RWPE2 (cell line): ENCODE measurements around the gene PBRM1.

ENCODE experiments used
- ATAC-seq: fragments of 200-7000 bp; cut with Tn5 transposase; 3 replicates; pipeline ENCODE4 v1.9.1; 2021; ENCODE audit warnings: low read depth
- DNase-seq: peaks from one replicate; pipeline ENCODE4 v3.0.0-alpha.2; 2020; ENCODE audit warnings: low spot score
- H3K27ac ChIP-seq: fragments of 450-650 bp; 2 replicates; pipeline ENCODE4 v1.5.1; 2017; ENCODE audit warnings: mild to moderate bottlenecking; ENCODE audit not compliant: poor library complexity, severe bottlenecking
- H3K27me3 ChIP-seq: fragments of 250-450 bp; sonication (Bioruptor Pico); 2 replicates; pipeline ENCODE4 v1.5.1; 2021; ENCODE audit warnings: mild to moderate bottlenecking, moderate library complexity; ENCODE audit not compliant: insufficient read depth, poor library complexity, severe bottlenecking
- H3K36me3 ChIP-seq: fragments of 250-450 bp; sonication (Bioruptor Pico); 2 replicates; pipeline ENCODE4 v1.5.1; 2020; ENCODE audit warnings: low read depth, mild to moderate bottlenecking, moderate library complexity
- H3K4me1 ChIP-seq: fragments of 250-450 bp; sonication (Bioruptor Pico); 2 replicates; pipeline ENCODE4 v1.5.1; 2021; ENCODE audit warnings: mild to moderate bottlenecking, moderate library complexity; ENCODE audit not compliant: insufficient read depth, poor library complexity, severe bottlenecking
- H3K4me3 ChIP-seq: fragments of 250-450 bp; sonication (Bioruptor Pico); 2 replicates; pipeline ENCODE4 v1.5.1; 2021; ENCODE audit warnings: mild to moderate bottlenecking, moderate library complexity; ENCODE audit not compliant: severe bottlenecking
- H3K9me3 ChIP-seq: fragments of 250-450 bp; sonication (Bioruptor Pico); 2 replicates; pipeline ENCODE4 v1.5.1; 2021; ENCODE audit warnings: mild to moderate bottlenecking, moderate library complexity; ENCODE audit not compliant: severe bottlenecking
- TF ChIP-seq, protein P1 (sequence below): fragments of 450-650 bp; IDR thresholded peaks from one replicate; pipeline ENCODE4 v1.5.1; 2017; ENCODE audit warnings: mild to moderate bottlenecking, moderate library complexity; ENCODE audit not compliant: poor library complexity, severe bottlenecking

Gene PBRM1

DNA sequence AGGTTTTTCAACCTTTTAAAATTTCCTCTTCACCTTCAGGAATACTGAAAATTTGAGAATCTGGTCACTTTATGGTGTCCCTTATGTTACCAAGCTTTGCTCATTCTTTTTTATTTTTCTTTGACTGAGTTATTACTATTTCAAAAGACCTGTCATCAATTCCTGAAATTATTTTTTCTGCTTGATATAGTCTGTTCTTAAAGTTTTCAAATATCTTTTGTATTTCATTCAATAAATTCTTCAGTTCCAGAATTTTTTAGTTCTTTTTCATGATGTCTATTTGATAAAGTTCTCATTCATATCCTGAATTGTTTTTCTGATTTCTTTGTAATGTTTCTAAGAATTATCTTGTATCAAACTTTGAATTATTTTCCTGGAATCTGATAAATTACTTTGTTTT is 85.5 kb downstream of the PBRM1 start:
- no peak for ATAC-seq
- no peak overlapping the region for H3K4me3 ChIP-seq
- H3K27me3 ChIP-seq: no peaks in the 10 kb centered on the region
- H3K4me1 ChIP-seq: no peaks in the 10 kb centered on the region
- no peak for DNase-seq
- H3K9me3 ChIP-seq: peaks cover 8% of the 10 kb centered on the region
- TF ChIP-seq, protein P1, sequence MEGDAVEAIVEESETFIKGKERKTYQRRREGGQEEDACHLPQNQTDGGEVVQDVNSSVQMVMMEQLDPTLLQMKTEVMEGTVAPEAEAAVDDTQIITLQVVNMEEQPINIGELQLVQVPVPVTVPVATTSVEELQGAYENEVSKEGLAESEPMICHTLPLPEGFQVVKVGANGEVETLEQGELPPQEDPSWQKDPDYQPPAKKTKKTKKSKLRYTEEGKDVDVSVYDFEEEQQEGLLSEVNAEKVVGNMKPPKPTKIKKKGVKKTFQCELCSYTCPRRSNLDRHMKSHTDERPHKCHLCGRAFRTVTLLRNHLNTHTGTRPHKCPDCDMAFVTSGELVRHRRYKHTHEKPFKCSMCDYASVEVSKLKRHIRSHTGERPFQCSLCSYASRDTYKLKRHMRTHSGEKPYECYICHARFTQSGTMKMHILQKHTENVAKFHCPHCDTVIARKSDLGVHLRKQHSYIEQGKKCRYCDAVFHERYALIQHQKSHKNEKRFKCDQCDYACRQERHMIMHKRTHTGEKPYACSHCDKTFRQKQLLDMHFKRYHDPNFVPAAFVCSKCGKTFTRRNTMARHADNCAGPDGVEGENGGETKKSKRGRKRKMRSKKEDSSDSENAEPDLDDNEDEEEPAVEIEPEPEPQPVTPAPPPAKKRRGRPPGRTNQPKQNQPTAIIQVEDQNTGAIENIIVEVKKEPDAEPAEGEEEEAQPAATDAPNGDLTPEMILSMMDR: no peak
- H3K27ac ChIP-seq: no peak overlapping the region
- peaks cover 65% of the 10 kb centered on the region for H3K36me3 ChIP-seq

DNA sequence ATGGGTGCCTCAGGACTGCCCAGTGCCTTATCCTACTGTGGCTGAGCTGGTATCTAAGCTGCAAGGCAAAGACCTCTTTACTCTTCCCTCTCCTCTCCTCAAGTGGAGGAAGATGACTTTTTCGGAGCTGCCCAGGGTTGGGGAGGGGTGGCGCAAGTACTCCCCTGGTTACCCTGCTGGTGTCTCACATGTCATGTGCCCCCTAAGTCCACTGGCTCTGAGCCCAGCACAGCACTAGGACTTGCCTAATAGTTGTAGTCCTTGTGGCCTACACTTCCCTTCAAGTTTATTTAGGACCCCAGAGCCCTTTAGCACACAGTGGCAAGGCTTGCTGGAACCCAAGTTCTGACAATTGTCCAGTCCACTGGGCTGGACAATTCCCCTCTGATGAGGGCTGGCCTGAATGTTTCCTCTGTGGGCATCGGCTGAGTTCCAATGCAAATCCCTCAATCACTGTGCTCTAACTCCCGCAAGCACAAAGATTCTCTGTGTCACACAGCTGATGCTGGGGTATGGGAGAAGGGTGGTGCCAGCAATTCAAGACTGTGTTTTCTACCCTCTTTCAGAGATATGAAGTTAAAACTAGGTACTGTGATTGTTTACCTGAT is 89.0 kb downstream of the PBRM1 start:
- peaks cover 40% of the 10 kb centered on the region for H3K36me3 ChIP-seq
- H3K4me3 ChIP-seq: no peak overlapping the region

DNA sequence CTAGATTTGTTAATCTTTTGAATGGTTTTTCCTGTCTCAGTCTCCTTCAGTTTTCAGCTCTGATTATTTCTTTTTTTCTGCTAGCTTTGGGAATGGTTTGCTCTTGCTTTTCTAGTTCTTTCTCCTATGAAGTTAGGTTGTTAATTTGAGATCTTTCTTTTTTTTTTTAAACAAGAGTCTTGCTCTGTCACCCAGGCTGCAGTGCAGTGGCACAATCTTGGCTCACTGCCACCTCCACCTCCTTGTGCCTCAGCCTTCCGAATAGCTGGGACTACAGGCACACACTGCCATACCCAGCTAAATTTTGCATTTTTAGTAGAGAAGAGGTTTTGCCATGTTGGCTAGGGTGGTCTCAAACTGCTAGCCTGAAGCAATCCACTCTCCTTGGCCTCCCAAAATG is 92.6 kb downstream of the PBRM1 start:
- no peaks in the 10 kb centered on the region for H3K9me3 ChIP-seq
- no peak overlapping the region for H3K4me3 ChIP-seq
- H3K36me3 ChIP-seq: peaks cover 28% of the 10 kb centered on the region
- H3K27ac ChIP-seq: no peak overlapping the region
- DNase-seq (no peak), ATAC-seq (no peak)
- no peaks in the 10 kb centered on the region for H3K4me1 ChIP-seq
- no peaks in the 10 kb centered on the region for H3K27me3 ChIP-seq
- TF ChIP-seq, protein P1: no peak

More for the DNA sequence above, 89.0 kb downstream of the PBRM1 start:
- no peak overlapping the region for H3K27ac ChIP-seq
- ATAC-seq (no peak), DNase-seq (no peak)
- H3K4me1 ChIP-seq: no peaks in the 10 kb centered on the region
- H3K27me3 ChIP-seq: no peaks in the 10 kb centered on the region
- H3K9me3 ChIP-seq: peaks cover 8% of the 10 kb centered on the region
- TF ChIP-seq, protein P1: no peak

DNA sequence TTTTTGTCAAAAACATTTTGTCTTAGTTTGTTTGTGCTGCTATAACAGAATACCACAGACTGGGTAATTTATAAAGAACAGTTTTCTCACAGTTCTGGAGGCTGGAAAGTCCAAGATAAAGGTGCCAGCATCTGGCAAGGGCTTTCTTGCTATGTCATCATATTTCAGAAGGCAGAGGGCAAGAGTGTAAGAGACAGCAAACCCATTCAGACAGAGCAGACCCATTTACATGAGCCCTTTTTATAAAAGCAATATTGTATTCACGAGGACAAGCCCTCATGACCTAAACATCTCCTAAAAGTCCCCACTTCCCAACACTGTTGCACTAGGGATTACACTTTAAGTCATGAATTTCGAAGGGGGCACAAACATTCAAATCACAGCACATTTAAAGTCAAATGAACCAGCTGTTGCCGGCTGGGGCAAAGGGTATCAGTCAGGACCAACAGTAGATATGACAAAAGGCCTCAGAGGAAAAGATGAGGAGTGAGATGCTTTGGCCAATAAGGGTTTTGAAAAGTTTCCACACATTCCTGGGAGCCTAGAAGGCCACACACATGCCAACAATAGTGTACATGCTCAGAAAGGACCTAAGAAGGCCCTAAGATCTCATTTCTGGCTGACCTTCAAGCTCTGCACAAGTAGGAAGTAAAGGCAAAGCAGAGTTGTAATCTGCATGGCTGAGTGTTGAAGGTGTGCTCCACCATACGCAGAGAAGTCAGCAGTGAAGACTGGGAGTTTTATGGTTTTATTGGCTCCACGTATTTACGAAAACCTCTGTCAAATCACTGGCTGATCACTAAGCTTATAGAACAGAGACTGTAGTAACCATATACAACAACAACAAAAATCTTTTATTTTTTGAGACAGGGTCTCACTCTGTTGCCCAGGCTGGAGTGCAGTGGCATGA is 111.4 kb downstream of the PBRM1 start:
- Histone ChIP-seq H3K4me3 (no peak overlapping the region), H3K4me1 (peaks cover 6% of the 10 kb centered on the region), H3K9me3 (no peaks in the 10 kb centered on the region), H3K27me3 (no peaks in the 10 kb centered on the region), H3K36me3 (peaks cover 34% of the 10 kb centered on the region), H3K27ac (no peak overlapping the region)
- TF ChIP-seq, protein P1: no peak
- no peak for ATAC-seq
- no peak for DNase-seq
